WTC11 (cell line): ENCODE results near the gene PLPPR1. TPM values are rescaled to one million over a fixed set of nuclear protein-coding genes. Genes with fewer than 3 reads are reported as not detected.

Experiments used
- ATAC-seq: fragments of 200-7000 bp; cut with Tn5 transposase; 2 replicates; pipeline ENCODE4 v1.10.0; 2021; ENCODE audit warnings: mild to moderate bottlenecking, moderate library complexity
- CTCF ChIA-PET: fragments of 300-600 bp; sonication (Branson Sonifier 250); formaldehyde crosslinking; loops from one replicate; lab custom pipeline; 2021; ENCODE audit warnings: antibody characterized with exemption; lab: Charles Lee
- POLR2A ChIA-PET: fragments of 350-600 bp; sonication (Branson Sonifier 250); formaldehyde crosslinking; loops from one replicate; lab custom pipeline; 2021; ENCODE audit warnings: antibody characterized with exemption; lab: Charles Lee
- DNase-seq: peaks from one replicate; pipeline ENCODE4 v3.0.0; 2021; ENCODE audit warnings: low spot score
- H3K27ac Mint-ChIP-seq: 2 replicates; pipeline ENCODE4 v1.8.0; 2021; ENCODE audit warnings: mixed read lengths
- H3K27me3 Mint-ChIP-seq: 2 replicates; pipeline ENCODE4 v1.8.0; 2021; ENCODE audit warnings: low read depth, mild to moderate bottlenecking, moderate library complexity, mixed read lengths
- H3K36me3 Mint-ChIP-seq: 2 replicates; pipeline ENCODE4 v1.8.0; 2021; ENCODE audit warnings: mixed read lengths
- H3K4me1 Mint-ChIP-seq: 2 replicates; pipeline ENCODE4 v1.8.0; 2022; ENCODE audit warnings: mixed read lengths
- H3K4me3 Mint-ChIP-seq: 2 replicates; pipeline ENCODE4 v1.8.0; 2021; ENCODE audit warnings: mild to moderate bottlenecking, moderate library complexity, mixed read lengths
- H3K9me3 Mint-ChIP-seq: 2 replicates; pipeline ENCODE4 v1.8.0; 2021; ENCODE audit warnings: mixed read lengths
- FOXK1 ChIP-seq: sonication (generic); formaldehyde crosslinking; IDR thresholded peaks from 2 replicates; pipeline ENCODE4 v1.8.0; 2022; ENCODE audit warnings: mild to moderate bottlenecking, moderate library complexity, missing genetic modification reagents
- FOXP1 ChIP-seq: sonication (generic); formaldehyde crosslinking; IDR thresholded peaks from 2 replicates; pipeline ENCODE4 v1.8.0; 2022; ENCODE audit warnings: missing genetic modification reagents, mild to moderate bottlenecking, moderate library complexity, borderline replicate concordance
- OVOL2 ChIP-seq: fragments of 250-450 bp; sonication (Bioruptor Pico); IDR thresholded peaks from 2 replicates; pipeline ENCODE4 v1.9.0; 2021; ENCODE audit warnings: mild to moderate bottlenecking, borderline replicate concordance
- SOX15 ChIP-seq: fragments of 250-450 bp; sonication (Bioruptor Pico); IDR thresholded peaks from 2 replicates; pipeline ENCODE4 v1.9.0; 2021; ENCODE audit warnings: mild to moderate bottlenecking
- ZBTB21 ChIP-seq: sonication (generic); formaldehyde crosslinking; IDR thresholded peaks from 2 replicates; pipeline ENCODE4 v1.8.1; 2023; ENCODE audit warnings: mild to moderate bottlenecking, missing genetic modification reagents, borderline replicate concordance
- total RNA-seq: library from RNA; stranded (reverse); gene quantifications from 3 replicates; pipeline ENCODE4 v1.2.3, GENCODE V29; 2021
- TF ChIP-seq, protein P1 (sequence below): sonication (generic); formaldehyde crosslinking; IDR thresholded peaks from 2 replicates; pipeline ENCODE4 v1.8.0; 2023; ENCODE audit warnings: missing genetic modification reagents, mild to moderate bottlenecking, borderline replicate concordance
- TF ChIP-seq, protein P2 (sequence below): sonication (generic); formaldehyde crosslinking; conservative IDR thresholded peaks from 2 replicates; pipeline ENCODE4 v1.8.1; 2023; ENCODE audit warnings: mild to moderate bottlenecking, low read depth, missing genetic modification reagents, moderate library complexity
- TF ChIP-seq, protein P3 (sequence below): sonication (generic); formaldehyde crosslinking; IDR thresholded peaks from 2 replicates; pipeline ENCODE4 v1.8.1; 2023; ENCODE audit warnings: mild to moderate bottlenecking, missing genetic modification reagents, moderate library complexity
- TF ChIP-seq, protein P4 (sequence below): sonication (generic); formaldehyde crosslinking; IDR thresholded peaks from 2 replicates; pipeline ENCODE4 v1.8.0; 2023; ENCODE audit warnings: mild to moderate bottlenecking, missing genetic modification reagents
- TF ChIP-seq, protein P5 (sequence below): sonication (generic); formaldehyde crosslinking; IDR thresholded peaks from 2 replicates; pipeline ENCODE4 v1.8.1; 2023; ENCODE audit warnings: mild to moderate bottlenecking, missing genetic modification reagents, moderate library complexity
- TF ChIP-seq, protein P6 (sequence below): fragments of 250-450 bp; sonication (Bioruptor Pico); IDR thresholded peaks from 2 replicates; pipeline ENCODE4 v1.8.0; 2021; ENCODE audit warnings: mild to moderate bottlenecking
- TF ChIP-seq, protein P7 (sequence below): fragments of 250-450 bp; sonication (Bioruptor Pico); IDR thresholded peaks from 2 replicates; pipeline ENCODE4 v1.9.0; 2021; ENCODE audit warnings: mild to moderate bottlenecking

The PLPPR1 gene
- total RNA-seq, 1 experiment from 2014 or later, result 1.5 TPM

DNA sequence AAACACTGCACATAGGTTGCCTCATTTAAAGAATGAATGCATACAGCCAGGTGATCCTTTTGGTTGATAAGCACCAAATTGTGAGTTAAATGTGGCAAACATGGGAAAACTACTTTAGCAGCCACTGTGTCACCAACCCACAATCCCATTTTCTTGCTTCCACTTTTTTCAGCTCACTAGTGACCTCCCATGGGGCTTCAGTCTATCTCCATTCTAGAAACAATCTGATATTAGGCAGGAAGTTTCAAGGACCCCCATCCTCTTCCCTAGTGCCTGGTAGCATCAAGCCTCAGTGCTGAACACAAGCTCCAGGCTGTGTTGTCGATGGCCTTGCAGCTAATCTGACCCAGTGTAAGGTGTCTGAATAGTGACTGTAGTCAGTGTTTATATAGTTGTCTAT lies 66.2 kb downstream of the PLPPR1 start (continued):
- TF ChIP-seq, protein P1, sequence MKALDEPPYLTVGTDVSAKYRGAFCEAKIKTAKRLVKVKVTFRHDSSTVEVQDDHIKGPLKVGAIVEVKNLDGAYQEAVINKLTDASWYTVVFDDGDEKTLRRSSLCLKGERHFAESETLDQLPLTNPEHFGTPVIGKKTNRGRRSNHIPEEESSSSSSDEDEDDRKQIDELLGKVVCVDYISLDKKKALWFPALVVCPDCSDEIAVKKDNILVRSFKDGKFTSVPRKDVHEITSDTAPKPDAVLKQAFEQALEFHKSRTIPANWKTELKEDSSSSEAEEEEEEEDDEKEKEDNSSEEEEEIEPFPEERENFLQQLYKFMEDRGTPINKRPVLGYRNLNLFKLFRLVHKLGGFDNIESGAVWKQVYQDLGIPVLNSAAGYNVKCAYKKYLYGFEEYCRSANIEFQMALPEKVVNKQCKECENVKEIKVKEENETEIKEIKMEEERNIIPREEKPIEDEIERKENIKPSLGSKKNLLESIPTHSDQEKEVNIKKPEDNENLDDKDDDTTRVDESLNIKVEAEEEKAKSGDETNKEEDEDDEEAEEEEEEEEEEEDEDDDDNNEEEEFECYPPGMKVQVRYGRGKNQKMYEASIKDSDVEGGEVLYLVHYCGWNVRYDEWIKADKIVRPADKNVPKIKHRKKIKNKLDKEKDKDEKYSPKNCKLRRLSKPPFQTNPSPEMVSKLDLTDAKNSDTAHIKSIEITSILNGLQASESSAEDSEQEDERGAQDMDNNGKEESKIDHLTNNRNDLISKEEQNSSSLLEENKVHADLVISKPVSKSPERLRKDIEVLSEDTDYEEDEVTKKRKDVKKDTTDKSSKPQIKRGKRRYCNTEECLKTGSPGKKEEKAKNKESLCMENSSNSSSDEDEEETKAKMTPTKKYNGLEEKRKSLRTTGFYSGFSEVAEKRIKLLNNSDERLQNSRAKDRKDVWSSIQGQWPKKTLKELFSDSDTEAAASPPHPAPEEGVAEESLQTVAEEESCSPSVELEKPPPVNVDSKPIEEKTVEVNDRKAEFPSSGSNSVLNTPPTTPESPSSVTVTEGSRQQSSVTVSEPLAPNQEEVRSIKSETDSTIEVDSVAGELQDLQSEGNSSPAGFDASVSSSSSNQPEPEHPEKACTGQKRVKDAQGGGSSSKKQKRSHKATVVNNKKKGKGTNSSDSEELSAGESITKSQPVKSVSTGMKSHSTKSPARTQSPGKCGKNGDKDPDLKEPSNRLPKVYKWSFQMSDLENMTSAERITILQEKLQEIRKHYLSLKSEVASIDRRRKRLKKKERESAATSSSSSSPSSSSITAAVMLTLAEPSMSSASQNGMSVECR, result no peak

DNA sequence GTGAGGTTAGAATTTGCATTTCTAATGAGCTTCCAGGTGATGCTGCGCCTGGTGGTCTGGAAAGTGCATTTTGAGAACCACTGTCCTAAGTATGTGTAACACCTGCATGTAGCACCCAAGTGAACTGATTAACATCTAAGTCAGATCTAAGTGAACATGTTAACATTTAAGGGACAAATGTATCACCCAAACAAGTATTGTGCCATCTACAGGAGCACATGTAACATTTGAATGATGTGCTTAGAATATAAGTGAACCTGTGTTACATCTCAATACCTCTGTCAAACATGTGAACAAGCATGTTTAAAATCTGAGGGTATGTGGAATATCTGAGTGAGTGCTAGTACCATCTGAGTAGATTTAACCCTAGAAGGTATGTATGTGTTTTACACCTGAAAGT lies 68.7 kb downstream of the PLPPR1 start:
- TF ChIP-seq, protein P2, sequence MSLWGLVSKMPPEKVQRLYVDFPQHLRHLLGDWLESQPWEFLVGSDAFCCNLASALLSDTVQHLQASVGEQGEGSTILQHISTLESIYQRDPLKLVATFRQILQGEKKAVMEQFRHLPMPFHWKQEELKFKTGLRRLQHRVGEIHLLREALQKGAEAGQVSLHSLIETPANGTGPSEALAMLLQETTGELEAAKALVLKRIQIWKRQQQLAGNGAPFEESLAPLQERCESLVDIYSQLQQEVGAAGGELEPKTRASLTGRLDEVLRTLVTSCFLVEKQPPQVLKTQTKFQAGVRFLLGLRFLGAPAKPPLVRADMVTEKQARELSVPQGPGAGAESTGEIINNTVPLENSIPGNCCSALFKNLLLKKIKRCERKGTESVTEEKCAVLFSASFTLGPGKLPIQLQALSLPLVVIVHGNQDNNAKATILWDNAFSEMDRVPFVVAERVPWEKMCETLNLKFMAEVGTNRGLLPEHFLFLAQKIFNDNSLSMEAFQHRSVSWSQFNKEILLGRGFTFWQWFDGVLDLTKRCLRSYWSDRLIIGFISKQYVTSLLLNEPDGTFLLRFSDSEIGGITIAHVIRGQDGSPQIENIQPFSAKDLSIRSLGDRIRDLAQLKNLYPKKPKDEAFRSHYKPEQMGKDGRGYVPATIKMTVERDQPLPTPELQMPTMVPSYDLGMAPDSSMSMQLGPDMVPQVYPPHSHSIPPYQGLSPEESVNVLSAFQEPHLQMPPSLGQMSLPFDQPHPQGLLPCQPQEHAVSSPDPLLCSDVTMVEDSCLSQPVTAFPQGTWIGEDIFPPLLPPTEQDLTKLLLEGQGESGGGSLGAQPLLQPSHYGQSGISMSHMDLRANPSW (CRISPR knock-in tag), result no peak
- TF ChIP-seq SOX15 (CRISPR knock-in tag) (no peak), FOXP1 (CRISPR knock-in tag) (no peak), FOXK1 (no peak), OVOL2 (CRISPR knock-in tag) (no peak), ZBTB21 (CRISPR knock-in tag) (no peak)
- TF ChIP-seq, protein P3, sequence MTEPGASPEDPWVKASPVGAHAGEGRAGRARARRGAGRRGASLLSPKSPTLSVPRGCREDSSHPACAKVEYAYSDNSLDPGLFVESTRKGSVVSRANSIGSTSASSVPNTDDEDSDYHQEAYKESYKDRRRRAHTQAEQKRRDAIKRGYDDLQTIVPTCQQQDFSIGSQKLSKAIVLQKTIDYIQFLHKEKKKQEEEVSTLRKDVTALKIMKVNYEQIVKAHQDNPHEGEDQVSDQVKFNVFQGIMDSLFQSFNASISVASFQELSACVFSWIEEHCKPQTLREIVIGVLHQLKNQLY (CRISPR knock-in tag), result no peak
- TF ChIP-seq, protein P4, sequence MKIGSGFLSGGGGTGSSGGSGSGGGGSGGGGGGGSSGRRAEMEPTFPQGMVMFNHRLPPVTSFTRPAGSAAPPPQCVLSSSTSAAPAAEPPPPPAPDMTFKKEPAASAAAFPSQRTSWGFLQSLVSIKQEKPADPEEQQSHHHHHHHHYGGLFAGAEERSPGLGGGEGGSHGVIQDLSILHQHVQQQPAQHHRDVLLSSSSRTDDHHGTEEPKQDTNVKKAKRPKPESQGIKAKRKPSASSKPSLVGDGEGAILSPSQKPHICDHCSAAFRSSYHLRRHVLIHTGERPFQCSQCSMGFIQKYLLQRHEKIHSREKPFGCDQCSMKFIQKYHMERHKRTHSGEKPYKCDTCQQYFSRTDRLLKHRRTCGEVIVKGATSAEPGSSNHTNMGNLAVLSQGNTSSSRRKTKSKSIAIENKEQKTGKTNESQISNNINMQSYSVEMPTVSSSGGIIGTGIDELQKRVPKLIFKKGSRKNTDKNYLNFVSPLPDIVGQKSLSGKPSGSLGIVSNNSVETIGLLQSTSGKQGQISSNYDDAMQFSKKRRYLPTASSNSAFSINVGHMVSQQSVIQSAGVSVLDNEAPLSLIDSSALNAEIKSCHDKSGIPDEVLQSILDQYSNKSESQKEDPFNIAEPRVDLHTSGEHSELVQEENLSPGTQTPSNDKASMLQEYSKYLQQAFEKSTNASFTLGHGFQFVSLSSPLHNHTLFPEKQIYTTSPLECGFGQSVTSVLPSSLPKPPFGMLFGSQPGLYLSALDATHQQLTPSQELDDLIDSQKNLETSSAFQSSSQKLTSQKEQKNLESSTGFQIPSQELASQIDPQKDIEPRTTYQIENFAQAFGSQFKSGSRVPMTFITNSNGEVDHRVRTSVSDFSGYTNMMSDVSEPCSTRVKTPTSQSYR, result no peak
- TF ChIP-seq, protein P5, sequence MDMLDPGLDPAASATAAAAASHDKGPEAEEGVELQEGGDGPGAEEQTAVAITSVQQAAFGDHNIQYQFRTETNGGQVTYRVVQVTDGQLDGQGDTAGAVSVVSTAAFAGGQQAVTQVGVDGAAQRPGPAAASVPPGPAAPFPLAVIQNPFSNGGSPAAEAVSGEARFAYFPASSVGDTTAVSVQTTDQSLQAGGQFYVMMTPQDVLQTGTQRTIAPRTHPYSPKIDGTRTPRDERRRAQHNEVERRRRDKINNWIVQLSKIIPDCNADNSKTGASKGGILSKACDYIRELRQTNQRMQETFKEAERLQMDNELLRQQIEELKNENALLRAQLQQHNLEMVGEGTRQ (CRISPR knock-in tag), result no peak
- TF ChIP-seq, protein P6, sequence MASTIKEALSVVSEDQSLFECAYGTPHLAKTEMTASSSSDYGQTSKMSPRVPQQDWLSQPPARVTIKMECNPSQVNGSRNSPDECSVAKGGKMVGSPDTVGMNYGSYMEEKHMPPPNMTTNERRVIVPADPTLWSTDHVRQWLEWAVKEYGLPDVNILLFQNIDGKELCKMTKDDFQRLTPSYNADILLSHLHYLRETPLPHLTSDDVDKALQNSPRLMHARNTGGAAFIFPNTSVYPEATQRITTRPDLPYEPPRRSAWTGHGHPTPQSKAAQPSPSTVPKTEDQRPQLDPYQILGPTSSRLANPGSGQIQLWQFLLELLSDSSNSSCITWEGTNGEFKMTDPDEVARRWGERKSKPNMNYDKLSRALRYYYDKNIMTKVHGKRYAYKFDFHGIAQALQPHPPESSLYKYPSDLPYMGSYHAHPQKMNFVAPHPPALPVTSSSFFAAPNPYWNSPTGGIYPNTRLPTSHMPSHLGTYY (CRISPR knock-in tag), result no peak
- TF ChIP-seq, protein P7, sequence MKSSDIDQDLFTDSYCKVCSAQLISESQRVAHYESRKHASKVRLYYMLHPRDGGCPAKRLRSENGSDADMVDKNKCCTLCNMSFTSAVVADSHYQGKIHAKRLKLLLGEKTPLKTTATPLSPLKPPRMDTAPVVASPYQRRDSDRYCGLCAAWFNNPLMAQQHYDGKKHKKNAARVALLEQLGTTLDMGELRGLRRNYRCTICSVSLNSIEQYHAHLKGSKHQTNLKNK (CRISPR knock-in tag), result no peak
- TF ChIP-seq, all 79 proteins: peak for 0
- POLR2A ChIA-PET, result no interaction called here
- DNase-seq (no peak), ATAC-seq (no peak)
- peaks cover 18% of the 10 kb centered on the region for H3K9me3 Mint-ChIP-seq
- H3K4me1 Mint-ChIP-seq, result peaks cover 55% of the 10 kb centered on the region
- H3K27ac Mint-ChIP-seq, result no peak overlapping the region
- H3K27me3 Mint-ChIP-seq, result peaks cover 3% of the 10 kb centered on the region; the same call in 1 of the 2 replicates
- CTCF ChIA-PET, result interaction anchor here (1.3 kb wide), 1 partner anchor 22 kb away, joined by 3 read pairs; no protein-coding TSS in a partner anchor
- peaks cover 2% of the 10 kb centered on the region; the same call in 1 of the 2 replicates for H3K36me3 Mint-ChIP-seq
- no peak overlapping the region; the same call in 1 of the 2 replicates for H3K4me3 Mint-ChIP-seq
